ENCODE measurements around the gene MLF2. TPM values are rescaled to one million over a fixed set of nuclear protein-coding genes. Genes with fewer than 3 reads are reported as not detected.

MLF2 gene
- 100 to 1,000 TPM; 199 to 212 TPM for total RNA-seq

- peak; percentile 90 for TF ChIP-seq CTCF (IDR thresholded peaks at IDR 0.05)
- intact Hi-C loops (cut with DNase I): loop anchor here (2.0 to 5.0 kb wide), 2 partner anchors 26 to 74 kb away; partner anchors contain the start of gene P3H3
- H3K27ac ChIP-seq: peak within 1 kb of the TSS; percentile 88
Measured at GRCh38 chr12:6752921-6753771, at the start of gene MLF2. TSS of gene MLF2 (minus strand) at chr12:6753141. CDS start at chr12:6752334, 807 bp downstream.

GRCh38 chr12:6799147-6799546, 46.2 kb upstream of the MLF2 start:
- no peaks in the 10 kb centered on the region for H3K9me3 ChIP-seq

More at GRCh38 chr12:6752921-6753771, at the start of gene MLF2:
- Histone ChIP-seq H3K27me3 (no peaks in the 10 kb centered on the region), H3K4me1 (peaks cover 12% of the 10 kb centered on the region), H3K4me3 (peak within 1 kb of the TSS; percentile 84), H3K36me3 (peaks cover 20% of the 10 kb centered on the region), H3K9ac (ENCODE audit: low read depth in 2 of 2, low read length in 2 of 2) (peak within 1 kb of the TSS; percentile 97 to 98), H3K9me3 (no peaks in the 10 kb centered on the region)
- DNase-seq: peak; percentile 99

GRCh38 chr12:6796576-6796975, 43.6 kb upstream of the MLF2 start:
- Histone ChIP-seq H3K27me3 (no peaks in the 10 kb centered on the region), H3K9me3 (no peaks in the 10 kb centered on the region), H3K36me3 (no peaks in the 10 kb centered on the region), H3K27ac (no peak overlapping the region), H3K9ac (ENCODE audit: low read depth in 2 of 2, low read length in 2 of 2) (no peak overlapping the region), H3K4me3 (no peak overlapping the region), H3K4me1 (no peaks in the 10 kb centered on the region)
- intact Hi-C loops (cut with DNase I): no loop called here
- no peak for DNase-seq
- TF ChIP-seq CTCF (IDR thresholded peaks at IDR 0.05): no peak

More at GRCh38 chr12:6799147-6799546, 46.2 kb upstream of the MLF2 start:
- no peak overlapping the region for H3K4me3 ChIP-seq
- H3K9ac ChIP-seq (ENCODE audit: low read depth in 2 of 2, low read length in 2 of 2): no peak overlapping the region
- no peaks in the 10 kb centered on the region for H3K27me3 ChIP-seq
- DNase-seq: no peak
- H3K4me1 ChIP-seq: no peaks in the 10 kb centered on the region
- intact Hi-C loops (cut with DNase I): no loop called here
- H3K36me3 ChIP-seq: no peaks in the 10 kb centered on the region
- no peak overlapping the region for H3K27ac ChIP-seq
- no peak for TF ChIP-seq CTCF (IDR thresholded peaks at IDR 0.05)

GRCh38 chr12:6795088-6795487, 42.1 kb upstream of the MLF2 start:
- no peak overlapping the region for H3K27ac ChIP-seq
- intact Hi-C loops (cut with DNase I): no loop called here
- H3K4me1 ChIP-seq: no peaks in the 10 kb centered on the region
- no peak for TF ChIP-seq CTCF (IDR thresholded peaks at IDR 0.05)
- no peak overlapping the region for H3K9ac ChIP-seq (ENCODE audit: low read depth in 2 of 2, low read length in 2 of 2)
- no peaks in the 10 kb centered on the region for H3K27me3 ChIP-seq
- no peaks in the 10 kb centered on the region for H3K36me3 ChIP-seq
- DNase-seq: no peak
- H3K9me3 ChIP-seq: no peaks in the 10 kb centered on the region
- no peak overlapping the region for H3K4me3 ChIP-seq

- Histone ChIP-seq H3K27me3 (no peaks in the 10 kb centered on the region), H3K4me3 (peak overlapping the region; percentile 30), H3K36me3 (no peaks in the 10 kb centered on the region), H3K9me3 (no peaks in the 10 kb centered on the region), H3K27ac (peak overlapping the region; percentile 44), H3K9ac (ENCODE audit: low read depth in 2 of 2, low read length in 2 of 2) (peak overlapping the region in 1 of 2 donors; percentile 3), H3K4me1 (no peaks in the 10 kb centered on the region)
- no peak for TF ChIP-seq CTCF (IDR thresholded peaks at IDR 0.05)
- intact Hi-C loops (cut with DNase I): no loop called here
- no peak for DNase-seq
Measured at GRCh38 chr12:6792522-6793201, 39.7 kb upstream of the MLF2 start.

Measured in colonic mucosa (tissue), 4 donors.